SK-N-SH treated with all-trans-retinoic acid at 6 μM for 48 hours (cell line): ENCODE measurements around the gene C1QL2.

ENCODE experiments used
- PPARA ChIP-seq: fragments of 250-450 bp; sonication (Bioruptor Pico); IDR thresholded peaks from 2 replicates; pipeline ENCODE4 v1.5.0; 2020; ENCODE audit warnings: mild to moderate bottlenecking, borderline replicate concordance
- RARB ChIP-seq: fragments of 250-450 bp; sonication (Bioruptor Pico); IDR thresholded peaks from 2 replicates; pipeline ENCODE4 v1.8.0; 2021; ENCODE audit warnings: mild to moderate bottlenecking, moderate library complexity
- SNAI2 ChIP-seq: fragments of 250-450 bp; sonication (Bioruptor Pico); IDR thresholded peaks from 2 replicates; pipeline ENCODE4 v1.5.0; 2020; ENCODE audit warnings: mild to moderate bottlenecking, moderate library complexity
- TOX ChIP-seq: fragments of 250-450 bp; sonication (Bioruptor Pico); IDR thresholded peaks from 2 replicates; pipeline ENCODE4 v1.8.0; 2021; ENCODE audit warnings: mild to moderate bottlenecking, moderate library complexity, borderline replicate concordance
- ZFP30 ChIP-seq: fragments of 450-650 bp; formaldehyde crosslinking; IDR thresholded peaks from 2 replicates; pipeline ENCODE4 v1.5.0; 2022; ENCODE audit warnings: mild to moderate bottlenecking, moderate library complexity
- TF ChIP-seq, protein P1 (sequence below): fragments of 250-450 bp; sonication (Bioruptor Pico); IDR thresholded peaks from 2 replicates; pipeline ENCODE4 v1.5.1; 2021; ENCODE audit warnings: mild to moderate bottlenecking, moderate library complexity
- TF ChIP-seq, protein P2 (sequence below): fragments of 250-450 bp; sonication (Bioruptor Pico); IDR thresholded peaks from 2 replicates; pipeline ENCODE4 v1.8.0; 2020; ENCODE audit warnings: mild to moderate bottlenecking, moderate library complexity, borderline replicate concordance

DNA sequence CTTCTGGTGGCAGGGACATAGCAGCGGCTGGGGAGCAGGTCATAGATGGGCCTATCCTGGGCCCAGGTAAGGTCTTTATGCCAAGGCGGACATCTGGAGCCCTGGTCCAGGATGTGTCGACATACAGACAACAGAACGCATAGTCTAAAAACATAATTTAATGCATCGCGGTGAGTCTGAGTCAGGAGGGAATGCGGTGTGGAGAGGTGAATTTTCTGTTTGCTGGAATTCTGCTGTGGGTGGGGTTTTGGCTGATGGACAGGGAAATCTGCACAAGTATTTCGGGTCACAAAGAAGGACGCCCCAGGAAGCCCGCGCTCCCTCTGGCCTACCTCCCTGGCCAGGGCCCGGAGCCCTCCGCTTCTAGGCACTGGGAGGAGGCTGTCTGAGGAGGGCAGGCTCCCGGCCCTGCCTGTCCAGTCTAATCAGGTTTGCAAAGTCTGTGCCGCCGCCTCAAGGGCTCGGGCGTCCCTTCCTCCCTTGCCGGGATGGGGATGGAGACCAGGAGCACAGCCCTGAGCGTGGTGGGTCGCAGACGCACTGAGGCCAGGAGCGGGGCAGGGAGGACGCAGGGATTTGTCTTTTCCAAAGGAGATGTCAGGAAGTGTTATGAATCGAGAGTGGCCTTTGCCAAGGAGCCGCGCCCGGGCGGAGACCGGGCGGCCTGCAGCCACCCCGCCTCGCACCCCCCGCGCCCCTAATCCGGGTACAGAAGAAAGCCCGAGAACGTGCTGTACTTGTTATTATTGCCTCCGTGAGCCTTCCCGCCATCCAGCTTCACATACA is 2.3 kb downstream of the C1QL2 start:
- no peak for TF ChIP-seq SNAI2
- TF ChIP-seq TOX = no peak
- TF ChIP-seq, protein P1, sequence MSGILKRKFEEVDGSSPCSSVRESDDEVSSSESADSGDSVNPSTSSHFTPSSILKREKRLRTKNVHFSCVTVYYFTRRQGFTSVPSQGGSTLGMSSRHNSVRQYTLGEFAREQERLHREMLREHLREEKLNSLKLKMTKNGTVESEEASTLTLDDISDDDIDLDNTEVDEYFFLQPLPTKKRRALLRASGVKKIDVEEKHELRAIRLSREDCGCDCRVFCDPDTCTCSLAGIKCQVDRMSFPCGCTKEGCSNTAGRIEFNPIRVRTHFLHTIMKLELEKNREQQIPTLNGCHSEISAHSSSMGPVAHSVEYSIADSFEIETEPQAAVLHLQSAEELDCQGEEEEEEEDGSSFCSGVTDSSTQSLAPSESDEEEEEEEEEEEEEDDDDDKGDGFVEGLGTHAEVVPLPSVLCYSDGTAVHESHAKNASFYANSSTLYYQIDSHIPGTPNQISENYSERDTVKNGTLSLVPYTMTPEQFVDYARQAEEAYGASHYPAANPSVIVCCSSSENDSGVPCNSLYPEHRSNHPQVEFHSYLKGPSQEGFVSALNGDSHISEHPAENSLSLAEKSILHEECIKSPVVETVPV (CRISPR knock-in tag) = no peak
- TF ChIP-seq, protein P2, sequence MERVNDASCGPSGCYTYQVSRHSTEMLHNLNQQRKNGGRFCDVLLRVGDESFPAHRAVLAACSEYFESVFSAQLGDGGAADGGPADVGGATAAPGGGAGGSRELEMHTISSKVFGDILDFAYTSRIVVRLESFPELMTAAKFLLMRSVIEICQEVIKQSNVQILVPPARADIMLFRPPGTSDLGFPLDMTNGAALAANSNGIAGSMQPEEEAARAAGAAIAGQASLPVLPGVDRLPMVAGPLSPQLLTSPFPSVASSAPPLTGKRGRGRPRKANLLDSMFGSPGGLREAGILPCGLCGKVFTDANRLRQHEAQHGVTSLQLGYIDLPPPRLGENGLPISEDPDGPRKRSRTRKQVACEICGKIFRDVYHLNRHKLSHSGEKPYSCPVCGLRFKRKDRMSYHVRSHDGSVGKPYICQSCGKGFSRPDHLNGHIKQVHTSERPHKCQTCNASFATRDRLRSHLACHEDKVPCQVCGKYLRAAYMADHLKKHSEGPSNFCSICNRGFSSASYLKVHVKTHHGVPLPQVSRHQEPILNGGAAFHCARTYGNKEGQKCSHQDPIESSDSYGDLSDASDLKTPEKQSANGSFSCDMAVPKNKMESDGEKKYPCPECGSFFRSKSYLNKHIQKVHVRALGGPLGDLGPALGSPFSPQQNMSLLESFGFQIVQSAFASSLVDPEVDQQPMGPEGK (CRISPR knock-in tag) = no peak
- no peak for TF ChIP-seq ZFP30 (CRISPR knock-in tag)
- no peak for TF ChIP-seq PPARA
- no peak for TF ChIP-seq RARB (CRISPR knock-in tag)
